GM19025 (cell line): ENCODE results near the gene NTRK2.

ENCODE experiments used
- ATAC-seq: cut with Tn5 transposase; IDR thresholded peaks from one replicate; pipeline ENCODE4 v1.9.1; 2021; ENCODE audit warnings: mild to moderate bottlenecking, low read depth, moderate library complexity; ENCODE audit not compliant: unreplicated experiment

The NTRK2 gene

GRCh38 chr9:84926793-84927192, 257.3 kb downstream of the NTRK2 start:
- no peak for ATAC-seq

DNA sequence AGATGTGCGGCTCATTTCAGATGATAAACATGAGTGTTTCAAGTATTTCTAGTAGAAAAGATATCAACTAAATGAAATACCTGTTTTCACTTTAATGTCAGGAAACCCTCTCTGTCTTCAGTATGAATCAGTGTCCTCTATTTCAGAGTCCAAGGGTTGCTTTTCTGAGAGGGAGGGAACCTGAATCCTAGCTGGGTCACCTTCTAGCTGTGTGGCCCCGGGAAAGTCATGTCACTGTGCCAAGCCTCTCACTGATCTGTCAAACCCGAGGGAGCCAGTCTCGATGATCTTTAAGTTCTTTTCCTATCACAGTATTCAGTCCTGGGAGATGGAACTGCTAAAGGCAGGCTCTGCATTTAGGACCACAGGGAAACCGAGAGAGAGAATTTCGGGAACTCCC, 258.9 kb downstream of the NTRK2 start:
- ATAC-seq = no peak

DNA sequence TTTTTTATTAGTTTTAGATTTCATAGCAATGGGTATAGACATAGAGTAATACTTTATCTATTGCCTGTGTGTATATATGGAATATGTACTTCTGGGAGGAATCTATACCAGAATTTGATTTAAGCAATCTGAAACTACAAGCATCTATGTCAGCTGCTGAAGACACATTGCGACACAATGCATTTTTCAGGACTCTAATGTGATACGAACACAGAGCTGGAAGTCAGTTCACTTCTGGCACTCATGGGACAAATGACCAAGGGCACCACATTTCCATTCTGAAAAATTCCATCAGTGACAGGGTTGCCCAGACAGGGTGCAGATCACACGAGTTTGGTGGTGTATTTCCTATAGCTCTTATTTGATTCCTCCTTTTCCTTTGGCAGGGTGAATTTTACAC, 259.5 kb downstream of the NTRK2 start:
- no peak for ATAC-seq

- ATAC-seq = no peak
These were observed 263.5 kb downstream of the NTRK2 start for GRCh38 chr9:84932915-84933527.

- no peak for ATAC-seq
These were observed 266.1 kb downstream of the NTRK2 start for GRCh38 chr9:84935528-84936117.

- no peak for ATAC-seq
These were observed 267.7 kb downstream of the NTRK2 start for GRCh38 chr9:84937180-84937579.

DNA sequence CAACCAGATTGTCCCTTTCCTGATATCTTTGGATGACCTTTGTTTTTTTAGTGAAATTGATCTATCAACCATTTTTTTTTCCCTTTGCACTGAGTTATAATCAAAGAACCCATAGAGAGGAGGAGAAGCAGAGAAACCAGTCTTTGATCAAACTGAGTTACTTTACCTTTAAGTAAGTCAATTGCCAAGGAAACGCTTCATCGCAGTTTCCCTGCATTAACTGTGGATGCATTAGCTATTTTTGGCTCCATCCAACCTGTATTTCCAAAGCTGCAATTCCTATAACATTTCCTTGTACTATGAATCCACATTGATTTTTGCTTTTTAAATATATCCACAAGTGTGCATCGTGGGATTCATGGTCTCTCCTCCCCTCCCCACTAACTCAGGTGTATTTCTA, 268.1 kb downstream of the NTRK2 start:
- ATAC-seq = no peak

DNA sequence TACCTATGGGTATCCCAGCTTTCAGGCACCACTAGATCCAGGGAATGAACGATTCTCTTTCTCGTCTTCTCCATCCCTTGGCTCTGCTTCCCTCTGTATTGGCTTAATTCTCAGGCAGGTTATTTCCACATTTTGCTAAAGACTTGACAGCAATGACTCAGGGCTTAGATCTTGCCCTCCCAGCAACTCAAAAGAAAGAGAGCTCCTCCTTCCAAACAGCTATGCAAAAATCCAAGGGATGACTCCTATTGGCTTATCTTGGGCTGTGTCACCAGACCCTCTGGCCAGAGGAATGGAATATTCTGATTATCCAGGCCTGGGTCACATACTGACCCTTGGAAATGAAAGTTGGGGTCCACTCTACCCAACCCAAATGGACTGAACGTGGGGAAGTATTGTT, 270.2 kb downstream of the NTRK2 start:
- ATAC-seq = no peak

DNA sequence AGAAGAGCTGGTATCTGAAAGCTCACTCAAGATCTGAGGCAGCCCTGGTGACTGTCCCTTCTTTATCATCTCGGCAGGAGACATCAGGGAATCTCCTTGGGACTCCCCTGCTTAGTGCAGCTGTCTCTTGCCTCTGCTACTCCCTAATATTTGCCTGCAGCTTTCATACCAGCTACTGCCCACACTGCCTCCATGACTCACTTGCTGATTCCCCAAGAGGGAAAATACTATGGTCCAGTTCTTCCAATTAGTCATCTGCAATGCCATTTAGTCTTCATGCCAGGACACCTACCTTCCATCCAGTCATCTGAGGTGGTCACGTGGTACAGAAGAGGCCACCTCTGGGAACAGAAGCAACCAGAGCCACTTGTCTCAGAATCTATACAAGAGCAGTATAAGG, 270.8 kb downstream of the NTRK2 start:
- no peak for ATAC-seq

GRCh38 chr9:84941792-84942191, 272.3 kb downstream of the NTRK2 start:
- no peak for ATAC-seq

GRCh38 chr9:84943482-84944050, 274.0 kb downstream of the NTRK2 start:
- ATAC-seq = no peak

- no peak for ATAC-seq
These were observed 276.5 kb downstream of the NTRK2 start for GRCh38 chr9:84945878-84946538.

GRCh38 chr9:84947412-84947972, 278.0 kb downstream of the NTRK2 start:
- ATAC-seq = no peak

- no peak for ATAC-seq
These were observed 279.7 kb downstream of the NTRK2 start for GRCh38 chr9:84949258-84949657.

GRCh38 chr9:84949971-84950370, 280.4 kb downstream of the NTRK2 start:
- ATAC-seq = no peak

DNA sequence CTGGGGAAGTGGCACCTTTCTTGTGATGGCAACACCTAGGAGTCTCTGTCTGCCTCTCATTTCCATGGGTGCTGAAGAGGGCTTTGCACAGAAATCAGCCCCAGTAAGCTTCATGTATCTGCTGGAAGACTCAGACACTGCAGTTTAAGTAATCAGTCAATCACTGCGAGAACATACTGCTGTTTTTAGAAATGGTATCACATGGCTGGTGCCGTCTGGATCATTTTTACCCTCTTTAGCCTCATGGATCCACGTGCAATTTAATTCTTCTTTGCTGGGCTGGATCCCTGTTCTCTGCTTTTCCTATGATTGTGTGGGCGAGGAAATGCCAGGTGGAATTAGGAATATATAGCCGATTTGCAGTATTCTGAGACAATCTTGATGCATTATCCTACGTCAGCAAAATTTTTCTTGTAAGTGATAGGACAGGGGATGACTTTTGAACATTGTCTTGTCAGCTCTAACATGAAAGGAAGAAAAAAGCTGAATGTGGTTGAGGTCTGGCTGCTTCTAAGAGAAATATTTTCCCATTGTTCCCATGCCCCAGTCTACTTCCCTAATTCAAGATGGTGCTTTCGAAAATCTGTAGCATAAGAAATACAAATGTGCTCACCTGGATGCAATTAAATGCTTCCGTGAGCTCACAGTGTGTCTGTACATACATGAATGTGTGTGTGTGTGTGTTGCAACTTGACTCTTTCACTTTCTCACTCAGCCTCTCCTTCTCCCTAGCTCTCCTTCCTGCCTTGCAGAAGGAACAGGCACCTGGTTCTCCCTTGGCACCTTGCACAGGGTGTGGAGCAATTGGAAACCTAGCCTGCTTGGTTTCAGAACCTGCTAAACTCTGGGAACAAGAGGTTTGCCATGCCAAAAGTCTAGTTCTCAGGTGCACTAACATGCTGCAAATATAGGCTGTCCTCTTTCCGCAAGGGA, 281.6 kb downstream of the NTRK2 start:
- no peak for ATAC-seq

- no peak for ATAC-seq
These were observed 283.8 kb downstream of the NTRK2 start for GRCh38 chr9:84953252-84953773.

DNA sequence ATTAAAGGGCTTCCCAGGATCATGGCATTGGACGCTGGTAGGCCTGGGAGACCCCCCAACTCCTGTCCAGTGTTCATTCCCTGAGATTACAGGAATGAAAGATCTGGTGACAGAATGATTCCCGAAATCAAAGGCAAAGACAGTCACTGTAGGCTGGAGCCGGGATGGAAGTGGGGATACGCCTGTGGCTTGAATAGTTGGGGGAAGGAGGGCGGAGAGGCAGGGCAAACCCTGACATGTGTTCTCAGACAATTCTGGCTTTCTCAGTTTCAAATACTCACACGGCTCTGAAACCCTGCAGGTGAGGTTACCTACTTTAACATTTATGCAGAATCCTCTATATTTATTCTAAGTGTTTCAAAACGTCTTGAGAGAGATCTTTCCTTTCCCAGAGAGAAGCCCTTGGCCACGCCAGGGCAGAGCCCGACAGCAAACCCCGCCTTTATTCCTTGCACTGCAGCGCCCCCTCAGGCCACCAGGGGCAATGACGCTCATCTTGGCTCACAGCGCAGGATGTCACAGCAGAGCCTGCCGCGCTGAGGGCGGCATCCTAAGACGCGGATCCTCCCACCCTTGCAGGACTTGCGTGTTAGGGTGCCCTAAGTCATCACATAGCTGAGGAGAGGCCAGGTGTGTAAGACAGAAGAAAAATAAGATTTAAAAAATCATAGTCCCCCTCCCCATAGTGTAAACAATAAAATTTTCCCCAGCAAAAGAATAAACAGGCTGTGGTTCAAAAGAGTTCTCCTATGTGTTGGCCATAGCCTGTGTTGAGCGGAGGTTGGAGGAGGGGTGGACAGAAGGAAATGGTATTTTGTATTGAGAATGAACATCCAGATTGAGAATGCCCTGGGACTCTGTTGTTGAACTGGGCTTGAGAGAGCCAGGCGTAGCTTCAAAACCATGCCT, 284.5 kb downstream of the NTRK2 start:
- ATAC-seq = peak; percentile 78

- no peak for ATAC-seq
These were observed 285.6 kb downstream of the NTRK2 start for GRCh38 chr9:84955155-84955554.
